ENCODE data around the gene CLMP. TPM values are rescaled to one million over a fixed set of nuclear protein-coding genes. Genes with fewer than 3 reads are reported as not detected.

The CLMP gene
- total RNA-seq, 1 experiment from 2014 or later, result 5.4 TPM

- H3K9me3 ChIP-seq (ENCODE audit: insufficient read depth, low read depth), result no peaks in the 10 kb centered on the region
- intact Hi-C loops (cut with micrococcal nuclease; ENCODE audit: unreplicated experiment), result no loop called here
- no peak overlapping the region for H3K4me2 ChIP-seq
- no peak for DNase-seq
- no peak overlapping the region for H3K27ac ChIP-seq
- H3K27me3 ChIP-seq (ENCODE audit: insufficient read depth, low read depth), result no peaks in the 10 kb centered on the region
- H3K4me3 ChIP-seq, result no peak overlapping the region
- H3K4me1 ChIP-seq (replicated peaks; ENCODE audit: insufficient read depth), result peaks cover under 1% of the 10 kb centered on the region; the same call in 1 of the 2 replicates
- H4K20me1 ChIP-seq (ENCODE audit: insufficient read depth), result no peaks in the 10 kb centered on the region
- H3K79me2 ChIP-seq (ENCODE audit: low read depth), result no peaks in the 10 kb centered on the region
- no peak overlapping the region for H2AFZ ChIP-seq
- CTCF ChIA-PET, result no interaction called here
- POLR2A ChIA-PET (ENCODE audit: unreplicated experiment), result no interaction called here
- no peaks in the 10 kb centered on the region for H3K9me2 ChIP-seq (ENCODE audit: insufficient read depth)
- H3F3A ChIP-seq (ENCODE audit: insufficient read depth, low read depth), result no peaks in the 10 kb centered on the region
- H3K36me3 ChIP-seq (ENCODE audit: low read depth), result no peaks in the 10 kb centered on the region
- no TSS peak for BruUV-seq (replicated peaks)
- TF ChIP-seq EZH2 (IDR thresholded peaks at IDR 0.05; ENCODE audit: low read depth) (no peak), CTCF (conservative IDR thresholded peaks at IDR 0.05) (no peak)
These were observed 17.4 kb upstream of the CLMP start for GRCh38 chr11:123212406-123212805.

GRCh38 chr11:123211981-123212380, 16.9 kb upstream of the CLMP start:
- CTCF ChIA-PET, result no interaction called here
- no peaks in the 10 kb centered on the region for H3K9me2 ChIP-seq (ENCODE audit: insufficient read depth)
- H3F3A ChIP-seq (ENCODE audit: insufficient read depth, low read depth), result no peaks in the 10 kb centered on the region
- POLR2A ChIA-PET (ENCODE audit: unreplicated experiment), result no interaction called here
- no peak overlapping the region for H3K4me3 ChIP-seq
- H3K79me2 ChIP-seq (ENCODE audit: low read depth), result no peaks in the 10 kb centered on the region
- no peak overlapping the region for H3K27ac ChIP-seq
- no peaks in the 10 kb centered on the region for H4K20me1 ChIP-seq (ENCODE audit: insufficient read depth)
- BruUV-seq (replicated peaks), result no TSS peak
- intact Hi-C loops (cut with micrococcal nuclease; ENCODE audit: unreplicated experiment), result no loop called here
- no peak overlapping the region for H3K4me2 ChIP-seq
- no peaks in the 10 kb centered on the region for H3K27me3 ChIP-seq (ENCODE audit: insufficient read depth, low read depth)
- no peak for DNase-seq
- no peaks in the 10 kb centered on the region for H3K36me3 ChIP-seq (ENCODE audit: low read depth)
- H3K9me3 ChIP-seq (ENCODE audit: insufficient read depth, low read depth), result no peaks in the 10 kb centered on the region
- H2AFZ ChIP-seq, result no peak overlapping the region
- TF ChIP-seq CTCF (conservative IDR thresholded peaks at IDR 0.05), result no peak
- TF ChIP-seq EZH2 (IDR thresholded peaks at IDR 0.05; ENCODE audit: low read depth), result no peak
- no peaks in the 10 kb centered on the region for H3K4me1 ChIP-seq (replicated peaks; ENCODE audit: insufficient read depth)

GRCh38 chr11:123211149-123211852, 16.3 kb upstream of the CLMP start:
- no peaks in the 10 kb centered on the region for H4K20me1 ChIP-seq (ENCODE audit: insufficient read depth)

More at GRCh38 chr11:123211149-123211852, 16.3 kb upstream of the CLMP start:
- Histone ChIP-seq H3K9me2 (ENCODE audit: insufficient read depth) (no peaks in the 10 kb centered on the region), H3K36me3 (ENCODE audit: low read depth) (no peaks in the 10 kb centered on the region), H2AFZ (no peak overlapping the region), H3K27ac (no peak overlapping the region), H3K9me3 (ENCODE audit: insufficient read depth, low read depth) (no peaks in the 10 kb centered on the region), H3F3A (ENCODE audit: insufficient read depth, low read depth) (no peaks in the 10 kb centered on the region), H3K4me1 (replicated peaks; ENCODE audit: insufficient read depth) (no peaks in the 10 kb centered on the region), H3K79me2 (ENCODE audit: low read depth) (no peaks in the 10 kb centered on the region), H3K4me3 (no peak overlapping the region), H3K27me3 (ENCODE audit: insufficient read depth, low read depth) (no peaks in the 10 kb centered on the region), H3K4me2 (no peak overlapping the region)
- ChIA-PET CTCF (no interaction called here), POLR2A (ENCODE audit: unreplicated experiment) (no interaction called here)
- BruUV-seq (replicated peaks), result no TSS peak
- no peak for DNase-seq
- intact Hi-C loops (cut with micrococcal nuclease; ENCODE audit: unreplicated experiment), result no loop called here
- no peak for TF ChIP-seq CTCF (conservative IDR thresholded peaks at IDR 0.05)
- TF ChIP-seq EZH2 (IDR thresholded peaks at IDR 0.05; ENCODE audit: low read depth), result no peak
